GM10266 (cell line): ENCODE measurements around the gene SYNPO2.
"Not testable (repeated sequence)": the region's sequence is repeated elsewhere in the genome, so short reads cannot be mapped to it uniquely, and the experiment has no call there.

Experiments used
- DNase-seq: peaks from one replicate; pipeline ENCODE4 v3.0.0; 2012; ENCODE audit errors: extremely low spot score
- CTCF ChIP-seq: IDR thresholded peaks from 2 replicates; pipeline ENCODE4 v1.5.1; 2012; ENCODE audit warnings: mild to moderate bottlenecking, low read depth; ENCODE audit not compliant: control insufficient read depth, insufficient read depth; ENCODE audit errors: missing control alignments

The SYNPO2 gene

GRCh38 chr4:119000400-119000799 is 111.7 kb downstream of the SYNPO2 start:
- no peak for DNase-seq
- no peak for TF ChIP-seq CTCF

- TF ChIP-seq CTCF: no peak
- no peak for DNase-seq
These were observed 113.8 kb downstream of the SYNPO2 start for GRCh38 chr4:119002476-119002875.

DNA sequence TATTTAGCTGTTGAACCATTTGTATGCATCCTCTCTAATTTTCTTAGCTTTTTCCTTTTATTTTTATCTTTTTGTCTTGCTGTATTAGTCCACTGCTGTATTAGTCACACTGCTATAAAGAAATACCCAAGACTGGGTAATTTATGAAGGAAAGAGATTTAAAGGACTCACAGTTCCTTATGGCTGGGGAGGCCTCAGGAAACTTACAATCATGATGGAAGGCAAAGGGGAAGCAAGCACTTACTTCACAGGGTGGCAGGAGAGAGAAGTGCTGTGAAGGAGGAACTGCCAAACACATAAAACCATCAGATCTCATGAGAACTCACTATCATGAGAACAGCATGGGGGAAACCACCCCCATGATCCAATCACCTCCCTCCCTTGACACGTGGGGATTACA is 114.3 kb downstream of the SYNPO2 start:
- not testable (repeated sequence) for DNase-seq

GRCh38 chr4:119005928-119006460 is 117.3 kb downstream of the SYNPO2 start:
- DNase-seq: no peak
- TF ChIP-seq CTCF: no peak

- no peak for TF ChIP-seq CTCF
- no peak for DNase-seq
These were observed 120.1 kb downstream of the SYNPO2 start for GRCh38 chr4:119008761-119009160.

GRCh38 chr4:119010221-119010620 is 121.6 kb downstream of the SYNPO2 start:
- not testable (repeated sequence) for DNase-seq

DNA sequence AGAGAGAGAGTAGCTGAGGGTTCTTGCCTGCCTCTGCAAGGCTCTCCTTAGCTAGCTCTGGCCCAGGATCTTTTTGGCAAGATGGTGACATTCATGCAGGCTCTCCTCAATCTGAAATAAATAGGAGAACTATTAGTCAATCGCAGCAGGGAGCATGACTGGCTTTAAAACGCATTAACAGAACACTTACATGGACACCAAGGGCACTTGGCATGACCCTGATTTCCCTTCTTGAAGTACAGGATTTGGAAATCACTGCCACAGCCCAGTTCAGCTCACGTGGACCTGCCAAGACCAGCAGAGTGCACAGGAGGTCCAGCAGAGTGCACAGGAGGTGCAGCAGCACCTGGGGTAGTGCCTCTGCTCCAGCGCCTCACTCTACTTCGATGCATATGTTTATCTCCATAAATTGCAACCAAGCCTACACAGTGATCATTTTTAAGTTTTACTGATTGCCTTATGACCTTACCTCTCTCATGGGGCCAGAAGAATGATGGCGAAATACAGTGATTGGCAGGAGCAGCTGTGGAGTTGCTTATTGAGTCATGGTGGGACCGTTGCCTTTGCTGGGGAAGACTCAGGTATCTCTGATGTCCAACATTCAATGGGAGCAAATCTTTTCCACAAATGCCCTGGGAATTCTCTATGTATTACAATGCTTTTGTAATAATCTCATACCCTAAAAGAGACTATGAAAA is 122.4 kb downstream of the SYNPO2 start:
- no peak for DNase-seq
- no peak for TF ChIP-seq CTCF

- no peak for DNase-seq
- TF ChIP-seq CTCF: no peak
These were observed 122.9 kb downstream of the SYNPO2 start for GRCh38 chr4:119011607-119011988.
